GM23338 (cell line): ENCODE data around the gene SCFD2. TPM values are rescaled to one million over a fixed set of nuclear protein-coding genes. Genes with fewer than 3 reads are reported as not detected.

Experiments used
- ATAC-seq: fragments of 200-7000 bp; cut with Tn5 transposase; 3 replicates; pipeline ENCODE4 v1.9.1; 2020
- DNase-seq: peaks from one replicate; pipeline ENCODE4 v3.0.0-alpha.2; 2015; ENCODE audit warnings: low spot score
- H2AFZ ChIP-seq: fragments of 200-600 bp; sonication (generic); 2 replicates; pipeline ENCODE4 v1.8.0; 2016; ENCODE audit warnings: antibody characterized with exemption, mild to moderate bottlenecking, moderate library complexity
- H3F3A ChIP-seq: fragments of 200-600 bp; sonication (generic); replicated peaks from 2 replicates; pipeline ENCODE4 v1.8.0; 2017; ENCODE audit warnings: antibody characterized with exemption, mixed run types, low read depth
- H3K27ac ChIP-seq: fragments of 200-600 bp; sonication (generic); 2 replicates; pipeline ENCODE4 v1.6.1; 2016; ENCODE audit warnings: low read depth
- H3K27me3 ChIP-seq: fragments of 200-600 bp; sonication (generic); 2 replicates; pipeline ENCODE4 v1.8.0; 2016; ENCODE audit warnings: mild to moderate bottlenecking, mixed run types, moderate library complexity; ENCODE audit not compliant: insufficient read depth
- H3K36me3 ChIP-seq: fragments of 200-600 bp; sonication (generic); 2 replicates; pipeline ENCODE4 v1.8.0; 2016; ENCODE audit warnings: mild to moderate bottlenecking; ENCODE audit not compliant: insufficient read depth
- H3K4me1 ChIP-seq: fragments of 200-600 bp; sonication (generic); 2 replicates; pipeline ENCODE4 v1.8.0; 2016; ENCODE audit warnings: mild to moderate bottlenecking, moderate library complexity; ENCODE audit not compliant: insufficient read depth
- H3K4me2 ChIP-seq: fragments of 200-600 bp; sonication (generic); 2 replicates; pipeline ENCODE4 v1.7.1; 2017; ENCODE audit warnings: mixed run types
- H3K4me3 ChIP-seq: fragments of 200-600 bp; sonication (generic); 2 replicates; pipeline ENCODE4 v1.6.1; 2016; ENCODE audit warnings: mixed run types
- H3K79me2 ChIP-seq: fragments of 200-600 bp; sonication (generic); replicated peaks from 2 replicates; pipeline ENCODE4 v1.8.0; 2017; ENCODE audit warnings: mild to moderate bottlenecking; ENCODE audit not compliant: insufficient read depth
- H3K9me2 ChIP-seq: fragments of 200-600 bp; sonication (generic); 2 replicates; pipeline ENCODE4 v1.8.0; 2017; ENCODE audit not compliant: insufficient read depth
- H4K20me1 ChIP-seq: fragments of 200-600 bp; sonication (generic); replicated peaks from 2 replicates; pipeline ENCODE4 v1.8.0; 2017; ENCODE audit warnings: mild to moderate bottlenecking; ENCODE audit not compliant: insufficient read depth
- H3K27ac Mint-ChIP-seq: 2 replicates; pipeline ENCODE4 v1.8.0; 2020; ENCODE audit warnings: inconsistent platforms, mild to moderate bottlenecking, moderate library complexity, mixed read lengths
- H3K27me3 Mint-ChIP-seq: 3 replicates; pipeline ENCODE4 v1.8.0; 2022; ENCODE audit warnings: low read depth, mild to moderate bottlenecking, moderate library complexity, mixed read lengths, inconsistent platforms; ENCODE audit not compliant: insufficient read depth, poor library complexity
- H3K36me3 Mint-ChIP-seq: 3 replicates; pipeline ENCODE4 v1.8.0; 2021; ENCODE audit warnings: low read depth, mild to moderate bottlenecking, inconsistent platforms, moderate library complexity, mixed read lengths
- H3K4me1 Mint-ChIP-seq: 3 replicates; pipeline ENCODE4 v1.8.0; 2020; ENCODE audit warnings: mild to moderate bottlenecking, inconsistent platforms, mixed read lengths
- H3K4me3 Mint-ChIP-seq: 3 replicates; pipeline ENCODE4 v1.8.0; 2021; ENCODE audit warnings: moderate library complexity, mild to moderate bottlenecking, inconsistent platforms, mixed read lengths
- H3K9me3 Mint-ChIP-seq: 3 replicates; pipeline ENCODE4 v1.8.0; 2020; ENCODE audit warnings: moderate library complexity, mild to moderate bottlenecking, inconsistent platforms, mixed read lengths
- CREB1 ChIP-seq: fragments of 250-450 bp; sonication (Bioruptor Pico); IDR thresholded peaks from 2 replicates; pipeline ENCODE4 v1.5.0; 2020; ENCODE audit warnings: low read depth, mild to moderate bottlenecking, moderate library complexity
- CTCF ChIP-seq, 2 experiments: fragments of 200-600 bp in 1 of 2; sonication (generic) in 1 of 2; conservative IDR thresholded peaks; 2 replicates each; pipeline versions ENCODE4 v1.5.1 to v1.6.1; 2016 to 2017; ENCODE audit warnings: antibody characterized with exemption in 2 of 2, low read depth in 2 of 2, mild to moderate bottlenecking in 2 of 2, moderate library complexity in 1 of 2
- ETS1 ChIP-seq: IDR thresholded peaks from 2 replicates; pipeline ENCODE4 v1.6.1; 2016; ENCODE audit warnings: antibody characterized with exemption
- EZH2 ChIP-seq: fragments of 200-600 bp; sonication (generic); IDR thresholded peaks from one replicate; pipeline ENCODE4 v1.8.0; 2017; ENCODE audit warnings: antibody characterized with exemption, mild to moderate bottlenecking, low read depth; ENCODE audit not compliant: unreplicated experiment
- EZH2phosphoT487 ChIP-seq: fragments of 200-600 bp; sonication (generic); IDR thresholded peaks from one replicate; pipeline ENCODE4 v1.8.1; 2018; ENCODE audit warnings: antibody characterized with exemption; ENCODE audit not compliant: unreplicated experiment
- JUNB ChIP-seq: IDR thresholded peaks from one replicate; pipeline ENCODE4 v1.6.1; 2016; ENCODE audit warnings: antibody characterized with exemption; ENCODE audit not compliant: unreplicated experiment
- NANOG ChIP-seq: IDR thresholded peaks from 2 replicates; pipeline ENCODE4 v1.6.1; 2016; ENCODE audit warnings: antibody characterized with exemption, borderline replicate concordance
- POLR2AphosphoS5 ChIP-seq: IDR thresholded peaks from 2 replicates; pipeline ENCODE4 v1.6.1; 2016; ENCODE audit warnings: antibody characterized with exemption, low read depth
- REST ChIP-seq: IDR thresholded peaks from one replicate; pipeline ENCODE4 v1.6.1; 2018; ENCODE audit warnings: antibody characterized with exemption; ENCODE audit not compliant: unreplicated experiment
- STAT1 ChIP-seq: IDR thresholded peaks from one replicate; pipeline ENCODE4 v1.6.1; 2016; ENCODE audit warnings: antibody characterized with exemption; ENCODE audit not compliant: unreplicated experiment
- ZNF114 ChIP-seq: fragments of 250-450 bp; sonication (Bioruptor Pico); IDR thresholded peaks from 2 replicates; pipeline ENCODE4 v1.5.0; 2020; ENCODE audit warnings: mild to moderate bottlenecking, moderate library complexity
- ZNF331 ChIP-seq: fragments of 250-450 bp; sonication (Bioruptor Pico); IDR thresholded peaks from 2 replicates; pipeline ENCODE4 v1.5.0; 2020; ENCODE audit warnings: low read depth, mild to moderate bottlenecking, moderate library complexity
- ZNF462 ChIP-seq: fragments of 250-450 bp; sonication (Bioruptor Pico); IDR thresholded peaks from 2 replicates; pipeline ENCODE4 v1.5.0; 2020; ENCODE audit warnings: mild to moderate bottlenecking, moderate library complexity
- polyA plus RNA-seq: library from polyadenylated mRNA; unstranded; fragments of >200 nt; fragmentation: Nextera tagmentation; extraction: Ambion mirVana; gene quantifications from 2 replicates; pipeline ENCODE4 v1.2.1, GENCODE V29; 2016
- total RNA-seq: library from RNA; depleted of rRNA; stranded (reverse); fragments of >200 nt; shearing (Covaris generic); gene quantifications from 2 replicates; pipeline ENCODE4 v1.2.3, GENCODE V29; 2014

SCFD2 gene
- total and polyA plus RNA-seq, 2 experiments from 2014 or later, result 5.7 to 17.5 TPM

GRCh38 chr4:53000560-53000959 lies 365.3 kb downstream of the SCFD2 start:
- no peak for ATAC-seq
- H3K4me3 Mint-ChIP-seq, result no peak overlapping the region
- H3K9me3 Mint-ChIP-seq, result no peaks in the 10 kb centered on the region

More at GRCh38 chr4:53000560-53000959, 365.3 kb downstream of the SCFD2 start:
- Histone ChIP-seq H3K36me3 (no peaks in the 10 kb centered on the region), H3K4me1 (no peaks in the 10 kb centered on the region), H3K4me3 (no peak overlapping the region), H3K4me2 (no peak overlapping the region), H3K27me3 (no peaks in the 10 kb centered on the region), H3K9me2 (peaks cover 14% of the 10 kb centered on the region), H3K27ac (no peak overlapping the region), H3K79me2 (no peaks in the 10 kb centered on the region), H3F3A (no peaks in the 10 kb centered on the region), H2AFZ (no peak overlapping the region), H4K20me1 (no peaks in the 10 kb centered on the region)
- no peaks in the 10 kb centered on the region for H3K27me3 Mint-ChIP-seq
- no peaks in the 10 kb centered on the region for H3K36me3 Mint-ChIP-seq
- no peak overlapping the region for H3K27ac Mint-ChIP-seq
- H3K4me1 Mint-ChIP-seq, result no peaks in the 10 kb centered on the region
- TF ChIP-seq EZH2, result no peak
- no peak for TF ChIP-seq EZH2phosphoT487
- TF ChIP-seq ZNF462 (CRISPR knock-in tag), result no peak
- TF ChIP-seq ZNF331 (CRISPR knock-in tag), result no peak
- TF ChIP-seq POLR2AphosphoS5, result no peak
- no peak for TF ChIP-seq CTCF (conservative IDR thresholded peaks at IDR 0.05; ENCODE audit: low read depth in 2 of 2)
- TF ChIP-seq CREB1 (CRISPR knock-in tag), result no peak
- TF ChIP-seq REST, result no peak
- TF ChIP-seq JUNB, result no peak
- TF ChIP-seq NANOG, result no peak
- TF ChIP-seq ETS1, result no peak
- TF ChIP-seq STAT1, result no peak
- TF ChIP-seq ZNF114 (CRISPR knock-in tag), result no peak
- DNase-seq, result no peak
